ENCODE measurements around the gene GARNL3. TPM values are rescaled to one million over a fixed set of nuclear protein-coding genes. Genes with fewer than 3 reads are reported as not detected.

GARNL3 gene
- total and polyA plus RNA-seq, 8 donors = 2.3 to 7.1 (median 3.4) TPM

- no peaks in the 10 kb centered on the region for H3K27me3 ChIP-seq
- no peaks in the 10 kb centered on the region for H3K36me3 ChIP-seq
- no peaks in the 10 kb centered on the region for H3K4me1 ChIP-seq
- no peak for DNase-seq
- H3K9me3 ChIP-seq = no peaks in the 10 kb centered on the region
- no peak for FAIRE-seq
- no peak for TF ChIP-seq CTCF (IDR thresholded peaks at IDR 0.05)
- intact Hi-C loops (cut with DNase I) = no loop called here
- ATAC-seq = no peak
- no peak overlapping the region for H3K4me3 ChIP-seq
- 87 to 90% methylated on average over 4 of the region's 4 CpGs for WGBS, 2 donors
- H3K27ac ChIP-seq = no peak overlapping the region
These were observed 11.9 kb upstream of the GARNL3 start for GRCh38 chr9:127252410-127253318.

GRCh38 chr9:127253446-127253845 lies 11.1 kb upstream of the GARNL3 start:
- H3K4me3 ChIP-seq = no peak overlapping the region
- H3K27ac ChIP-seq = no peak overlapping the region
- ATAC-seq (no peak), FAIRE-seq (no peak), DNase-seq (no peak)
- H3K9me3 ChIP-seq = no peaks in the 10 kb centered on the region
- WGBS, 2 donors = 94 to 98% methylated on average over 2 of the region's 2 CpGs
- no peaks in the 10 kb centered on the region for H3K4me1 ChIP-seq
- H3K36me3 ChIP-seq = no peaks in the 10 kb centered on the region
- intact Hi-C loops (cut with DNase I) = no loop called here
- no peaks in the 10 kb centered on the region for H3K27me3 ChIP-seq
- no peak for TF ChIP-seq CTCF (IDR thresholded peaks at IDR 0.05)

- Histone ChIP-seq H3K27ac (no peak overlapping the region), H3K4me3 (no peak overlapping the region), H3K4me1 (no peaks in the 10 kb centered on the region), H3K36me3 (no peaks in the 10 kb centered on the region), H3K27me3 (no peaks in the 10 kb centered on the region), H3K9me3 (no peaks in the 10 kb centered on the region)
- TF ChIP-seq CTCF (IDR thresholded peaks at IDR 0.05) = no peak
- no peak for ATAC-seq
- FAIRE-seq = no peak
- no peak for DNase-seq
- intact Hi-C loops (cut with DNase I) = no loop called here
These were observed 8.9 kb upstream of the GARNL3 start for GRCh38 chr9:127255692-127256091.

- Histone ChIP-seq H3K9me3 (no peaks in the 10 kb centered on the region), H3K4me1 (no peaks in the 10 kb centered on the region), H3K27me3 (no peaks in the 10 kb centered on the region), H3K4me3 (no peak overlapping the region), H3K36me3 (no peaks in the 10 kb centered on the region), H3K27ac (no peak overlapping the region)
- 63 to 69% methylated on average over 5 of the region's 5 CpGs for WGBS, 2 donors
- ATAC-seq (no peak), DNase-seq (no peak), FAIRE-seq (no peak)
- intact Hi-C loops (cut with DNase I) = no loop called here
- TF ChIP-seq CTCF (IDR thresholded peaks at IDR 0.05) = no peak
These were observed 8.2 kb upstream of the GARNL3 start for GRCh38 chr9:127256324-127256723.

Data from pancreas (tissue), 10 donors.